DOHH2 (cell line): Measurements from ENCODE around the gene AURKAIP1.
A peak's percentile ranks its signal among the peaks of the same experiment; 100 is the strongest.

Experiments used
- H3F3A ChIP-seq: fragments of 200-600 bp; sonication (generic), shearing (Covaris generic); 2 replicates; pipeline ENCODE4 v1.6.0; 2016; ENCODE audit warnings: antibody characterized with exemption, mild to moderate bottlenecking; ENCODE audit not compliant: control insufficient read depth, insufficient read depth
- H3K27ac ChIP-seq: fragments of 200-600 bp; sonication (generic); 2 replicates; pipeline ENCODE4 v1.5.1; 2014; ENCODE audit warnings: low read depth, mild to moderate bottlenecking, low read length, moderate library complexity
- H3K27me3 ChIP-seq: fragments of 200-600 bp; sonication (generic); 2 replicates; pipeline ENCODE4 v1.6.1; 2014; ENCODE audit warnings: mild to moderate bottlenecking, low read length, mixed read lengths; ENCODE audit not compliant: control insufficient read depth
- H3K36me3 ChIP-seq: fragments of 200-600 bp; sonication (generic); 2 replicates; pipeline ENCODE4 v1.6.1; 2014; ENCODE audit warnings: mild to moderate bottlenecking, low read length, moderate library complexity, mixed read lengths; ENCODE audit not compliant: control insufficient read depth
- H3K4me1 ChIP-seq: fragments of 200-600 bp; sonication (generic); 2 replicates; pipeline ENCODE4 v1.6.1; 2014; ENCODE audit warnings: mild to moderate bottlenecking, low read length, mixed read lengths; ENCODE audit not compliant: control insufficient read depth
- H3K4me2 ChIP-seq: fragments of 200-600 bp; sonication (generic); 2 replicates; pipeline ENCODE4 v1.6.0; 2014; ENCODE audit warnings: mild to moderate bottlenecking, low read length, moderate library complexity
- H3K4me3 ChIP-seq: fragments of 200-600 bp; sonication (generic); 2 replicates; pipeline ENCODE4 v1.5.1; 2014; ENCODE audit warnings: mild to moderate bottlenecking, low read length, mixed read lengths
- H3K79me2 ChIP-seq: fragments of 200-600 bp; sonication (generic); 2 replicates; pipeline ENCODE4 v1.6.1; 2014; ENCODE audit warnings: mild to moderate bottlenecking, low read length, mixed read lengths; ENCODE audit not compliant: control insufficient read depth
- H3K9me2 ChIP-seq: fragments of 200-600 bp; sonication (generic); replicated peaks from 2 replicates; pipeline ENCODE4 v1.6.1; 2014; ENCODE audit warnings: mild to moderate bottlenecking, low read length, mixed read lengths; ENCODE audit not compliant: control insufficient read depth
- H3K9me3 ChIP-seq: fragments of 200-600 bp; sonication (generic); 2 replicates; pipeline ENCODE4 v1.6.1; 2014; ENCODE audit warnings: antibody characterized with exemption, low read length, mixed read lengths; ENCODE audit not compliant: control insufficient read depth, insufficient read depth
- H4K20me1 ChIP-seq: fragments of 200-600 bp; sonication (generic); 2 replicates; pipeline ENCODE4 v1.6.0; 2014; ENCODE audit warnings: low read depth, mild to moderate bottlenecking, antibody characterized with exemption, low read length, moderate library complexity; ENCODE audit not compliant: control insufficient read depth, insufficient read depth
- CTCF ChIP-seq: fragments of 200-600 bp; sonication (generic); IDR thresholded peaks from one replicate; pipeline ENCODE4 v1.5.1; 2014; ENCODE audit warnings: antibody characterized with exemption, mild to moderate bottlenecking, low read depth, low read length; ENCODE audit not compliant: poor library complexity, severe bottlenecking
- EZH2phosphoT487 ChIP-seq: fragments of 200-600 bp; sonication (generic); IDR thresholded peaks from 2 replicates; pipeline ENCODE4 v1.6.1; 2017; ENCODE audit warnings: borderline replicate concordance, mild to moderate bottlenecking, antibody characterized with exemption, low read length, moderate library complexity, mixed read lengths

The AURKAIP1 gene

GRCh38 chr1:1399187-1399871, 24.3 kb upstream of the AURKAIP1 start, which contains the start of gene CCNL2:
CCNL2 (minus strand) TSS chr1:1399335; CDS start chr1:1399306, 29 bp downstream.
- no peaks in the 10 kb centered on the region for H3K9me3 ChIP-seq
- peaks cover 17% of the 10 kb centered on the region for H3F3A ChIP-seq
- H3K4me3 ChIP-seq: peak within 1 kb of the TSS; percentile 100
- peak; percentile 40 for TF ChIP-seq CTCF
- TF ChIP-seq EZH2phosphoT487: no peak
- peaks cover 12% of the 10 kb centered on the region for H4K20me1 ChIP-seq
- peaks cover 86% of the 10 kb centered on the region for H3K36me3 ChIP-seq
- peaks cover 84% of the 10 kb centered on the region for H3K79me2 ChIP-seq
- H3K27ac ChIP-seq: peak within 1 kb of the TSS; percentile 60
- H3K4me1 ChIP-seq: peaks cover 36% of the 10 kb centered on the region
- H3K27me3 ChIP-seq: no peaks in the 10 kb centered on the region
- no peaks in the 10 kb centered on the region for H3K9me2 ChIP-seq
- peak within 1 kb of the TSS; percentile 100 for H3K4me2 ChIP-seq

- H3K4me1 ChIP-seq: peaks cover 36% of the 10 kb centered on the region
- H4K20me1 ChIP-seq: peaks cover 15% of the 10 kb centered on the region
- peaks cover 89% of the 10 kb centered on the region for H3K36me3 ChIP-seq
Observed at GRCh38 chr1:1398677-1399186, 23.7 kb upstream of the AURKAIP1 start.

GRCh38 chr1:1397839-1398523, 23.0 kb upstream of the AURKAIP1 start:
- Histone ChIP-seq H3K27me3 (no peaks in the 10 kb centered on the region), H3K36me3 (peaks cover 90% of the 10 kb centered on the region), H3K4me3 (peak overlapping the region; percentile 100), H4K20me1 (peaks cover 15% of the 10 kb centered on the region), H3K4me2 (peak overlapping the region; percentile 88), H3F3A (peaks cover 12% of the 10 kb centered on the region), H3K4me1 (peaks cover 36% of the 10 kb centered on the region), H3K79me2 (peaks cover 88% of the 10 kb centered on the region), H3K9me3 (no peaks in the 10 kb centered on the region), H3K27ac (no peak overlapping the region), H3K9me2 (no peaks in the 10 kb centered on the region)
- no peak for TF ChIP-seq CTCF
- no peak for TF ChIP-seq EZH2phosphoT487

More at GRCh38 chr1:1398677-1399186, 23.7 kb upstream of the AURKAIP1 start:
- no peak for TF ChIP-seq EZH2phosphoT487
- no peak for TF ChIP-seq CTCF
- H3K27me3 ChIP-seq: no peaks in the 10 kb centered on the region
- H3F3A ChIP-seq: peaks cover 16% of the 10 kb centered on the region
- peak overlapping the region; percentile 88 for H3K4me2 ChIP-seq
- H3K9me3 ChIP-seq: no peaks in the 10 kb centered on the region
- peak overlapping the region; percentile 43 for H3K27ac ChIP-seq
- H3K79me2 ChIP-seq: peaks cover 87% of the 10 kb centered on the region
- peak overlapping the region; percentile 100 for H3K4me3 ChIP-seq
- no peaks in the 10 kb centered on the region for H3K9me2 ChIP-seq
